ENCODE data around the gene SLC6A3.
"Not testable (repeated sequence)": the region's sequence is repeated elsewhere in the genome, so short reads cannot be mapped to it uniquely, and the experiment has no call there.

SLC6A3 gene

GRCh38 chr5:1464096-1464446, 18.8 kb upstream of the SLC6A3 start:
- DNase-seq = no peak
- TF ChIP-seq GATA1 (IDR thresholded peaks at IDR 0.05; ENCODE audit: low read depth, low read length) (no peak), POLR2A (IDR thresholded peaks at IDR 0.05; ENCODE audit: low read length) (no peak)

GRCh38 chr5:1463326-1464095, 18.3 kb upstream of the SLC6A3 start:
- TF ChIP-seq POLR2A (IDR thresholded peaks at IDR 0.05; ENCODE audit: low read length) (no peak), GATA1 (IDR thresholded peaks at IDR 0.05; ENCODE audit: low read depth, low read length) (no peak)
- no peak for DNase-seq

GRCh38 chr5:1462358-1462757, 17.1 kb upstream of the SLC6A3 start:
- no peak for DNase-seq
- TF ChIP-seq POLR2A (IDR thresholded peaks at IDR 0.05; ENCODE audit: low read length) (no peak), GATA1 (IDR thresholded peaks at IDR 0.05; ENCODE audit: low read depth, low read length) (no peak)

- TF ChIP-seq GATA1 (IDR thresholded peaks at IDR 0.05; ENCODE audit: low read depth, low read length) = no peak
- no peak for TF ChIP-seq POLR2A (IDR thresholded peaks at IDR 0.05; ENCODE audit: low read length)
Observed at GRCh38 chr5:1461396-1461795, 16.2 kb upstream of the SLC6A3 start.

GRCh38 chr5:1460054-1460682, 14.9 kb upstream of the SLC6A3 start:
- TF ChIP-seq POLR2A (IDR thresholded peaks at IDR 0.05; ENCODE audit: low read length) = no peak
- no peak for TF ChIP-seq GATA1 (IDR thresholded peaks at IDR 0.05; ENCODE audit: low read depth, low read length)
- no peak for DNase-seq

More at GRCh38 chr5:1461396-1461795, 16.2 kb upstream of the SLC6A3 start:
- no peak for DNase-seq

- not testable (repeated sequence) for DNase-seq
Observed at GRCh38 chr5:1459435-1459834, 14.2 kb upstream of the SLC6A3 start.

- not testable (repeated sequence) for DNase-seq
Observed at GRCh38 chr5:1456110-1456881, 11.1 kb upstream of the SLC6A3 start.

GRCh38 chr5:1453613-1454012, 8.4 kb upstream of the SLC6A3 start:
- TF ChIP-seq POLR2A (IDR thresholded peaks at IDR 0.05; ENCODE audit: low read length) = no peak
- TF ChIP-seq GATA1 (IDR thresholded peaks at IDR 0.05; ENCODE audit: low read depth, low read length) = no peak
- DNase-seq = no peak

GRCh38 chr5:1449081-1449630, 3.9 kb upstream of the SLC6A3 start:
- DNase-seq = no peak
- TF ChIP-seq POLR2A (IDR thresholded peaks at IDR 0.05; ENCODE audit: low read length) = no peak
- TF ChIP-seq GATA1 (IDR thresholded peaks at IDR 0.05; ENCODE audit: low read depth, low read length) = no peak

- no peak for TF ChIP-seq GATA1 (IDR thresholded peaks at IDR 0.05; ENCODE audit: low read depth, low read length)
- no peak for TF ChIP-seq POLR2A (IDR thresholded peaks at IDR 0.05; ENCODE audit: low read length)
- no peak for DNase-seq
Observed at GRCh38 chr5:1448511-1449011, 3.3 kb upstream of the SLC6A3 start.

- TF ChIP-seq GATA1 (IDR thresholded peaks at IDR 0.05; ENCODE audit: low read depth, low read length) (no peak), POLR2A (IDR thresholded peaks at IDR 0.05; ENCODE audit: low read length) (no peak)
- no peak for DNase-seq
Observed at GRCh38 chr5:1447671-1448361, 2.6 kb upstream of the SLC6A3 start.

- no peak for DNase-seq
- TF ChIP-seq GATA1 (IDR thresholded peaks at IDR 0.05; ENCODE audit: low read depth, low read length) (no peak), POLR2A (IDR thresholded peaks at IDR 0.05; ENCODE audit: low read length) (no peak)
Observed at GRCh38 chr5:1446602-1447343, 1.5 kb upstream of the SLC6A3 start.
